Measurements from ENCODE around the gene MCF2L.
A peak's percentile ranks its signal among the peaks of the same experiment; 100 is the strongest.

Gene MCF2L

GRCh38 chr13:112968910-112969691 is at the start of gene MCF2L:
TSS of gene MCF2L (plus strand) at chr13:112969214. CDS start at chr13:112969380, 166 bp downstream.
- Histone ChIP-seq H3K27me3 (ENCODE audit: insufficient read depth, low read depth, severe bottlenecking) (no peaks in the 10 kb centered on the region), H3K9me3 (ENCODE audit: severe bottlenecking) (peaks cover 7% of the 10 kb centered on the region), H3K4me3 (ENCODE audit: low read depth, low read length) (peak within 1 kb of the TSS; percentile 60), H3K36me3 (no peaks in the 10 kb centered on the region; the same call in 1 of the 2 replicates), H3K27ac (peak within 1 kb of the TSS; percentile 60)
- DNase-seq = peak; percentile 78
- peak; percentile 74 for TF ChIP-seq CTCF (IDR thresholded peaks at IDR 0.05; ENCODE audit: low read depth, low read length)

GRCh38 chr13:112923962-112924361 is 45.1 kb upstream of the MCF2L start:
- H3K9me3 ChIP-seq (ENCODE audit: severe bottlenecking) = no peaks in the 10 kb centered on the region
- no peaks in the 10 kb centered on the region for H3K27me3 ChIP-seq (ENCODE audit: insufficient read depth, low read depth, severe bottlenecking)
- no peak overlapping the region for H3K27ac ChIP-seq
- TF ChIP-seq CTCF (IDR thresholded peaks at IDR 0.05; ENCODE audit: low read depth, low read length) = no peak
- no peak overlapping the region for H3K4me3 ChIP-seq (ENCODE audit: low read depth, low read length)
- DNase-seq = no peak
- H3K36me3 ChIP-seq = no peaks in the 10 kb centered on the region; the same call in 1 of the 2 replicates

GRCh38 chr13:112924365-112924764 is 44.6 kb upstream of the MCF2L start:
- Histone ChIP-seq H3K4me3 (ENCODE audit: low read depth, low read length) (no peak overlapping the region), H3K9me3 (ENCODE audit: severe bottlenecking) (no peaks in the 10 kb centered on the region), H3K27ac (no peak overlapping the region), H3K27me3 (ENCODE audit: insufficient read depth, low read depth, severe bottlenecking) (no peaks in the 10 kb centered on the region), H3K36me3 (no peaks in the 10 kb centered on the region; the same call in 1 of the 2 replicates)
- TF ChIP-seq CTCF (IDR thresholded peaks at IDR 0.05; ENCODE audit: low read depth, low read length) = no peak
- no peak for DNase-seq

- no peak overlapping the region for H3K4me3 ChIP-seq (ENCODE audit: low read depth, low read length)
- no peak for DNase-seq
- H3K9me3 ChIP-seq (ENCODE audit: severe bottlenecking) = no peaks in the 10 kb centered on the region
- H3K36me3 ChIP-seq = no peaks in the 10 kb centered on the region; the same call in 1 of the 2 replicates
- no peaks in the 10 kb centered on the region for H3K27me3 ChIP-seq (ENCODE audit: insufficient read depth, low read depth, severe bottlenecking)
- no peak overlapping the region for H3K27ac ChIP-seq
- TF ChIP-seq CTCF (IDR thresholded peaks at IDR 0.05; ENCODE audit: low read depth, low read length) = no peak
Measured at GRCh38 chr13:112926003-112926402, 43.0 kb upstream of the MCF2L start.

DNA sequence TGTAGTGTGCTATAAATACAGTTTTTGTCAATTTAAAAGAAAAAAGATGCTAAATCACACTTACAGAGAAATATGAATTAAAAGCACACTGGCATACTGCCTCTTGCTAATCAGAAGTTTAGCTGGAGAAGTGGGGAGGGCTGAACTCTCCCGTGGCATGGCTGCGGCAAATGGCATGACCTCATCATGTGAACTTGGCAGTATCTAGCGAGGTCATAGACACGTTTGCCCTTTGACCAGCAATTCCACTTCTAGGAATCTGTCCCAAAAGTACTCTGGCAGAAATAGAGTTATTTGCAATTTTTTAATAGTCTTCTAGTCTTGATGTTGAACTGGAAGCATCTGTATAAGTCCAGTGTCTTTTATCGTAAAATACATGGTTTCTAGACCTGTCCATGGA is 42.0 kb upstream of the MCF2L start:
- TF ChIP-seq CTCF (IDR thresholded peaks at IDR 0.05; ENCODE audit: low read depth, low read length) = no peak
- Histone ChIP-seq H3K9me3 (ENCODE audit: severe bottlenecking) (no peaks in the 10 kb centered on the region), H3K36me3 (no peaks in the 10 kb centered on the region; the same call in 1 of the 2 replicates), H3K27ac (no peak overlapping the region), H3K4me3 (ENCODE audit: low read depth, low read length) (no peak overlapping the region), H3K27me3 (ENCODE audit: insufficient read depth, low read depth, severe bottlenecking) (no peaks in the 10 kb centered on the region)
- no peak for DNase-seq
